Measurements from ENCODE around the gene PIEZO2. TPM values are rescaled to one million over a fixed set of nuclear protein-coding genes. Genes with fewer than 3 reads are reported as not detected.

PIEZO2 gene
- total RNA-seq, 3 donors from 2014 or later, result 1.9 to 26.2 (median 11.4) TPM

DNA sequence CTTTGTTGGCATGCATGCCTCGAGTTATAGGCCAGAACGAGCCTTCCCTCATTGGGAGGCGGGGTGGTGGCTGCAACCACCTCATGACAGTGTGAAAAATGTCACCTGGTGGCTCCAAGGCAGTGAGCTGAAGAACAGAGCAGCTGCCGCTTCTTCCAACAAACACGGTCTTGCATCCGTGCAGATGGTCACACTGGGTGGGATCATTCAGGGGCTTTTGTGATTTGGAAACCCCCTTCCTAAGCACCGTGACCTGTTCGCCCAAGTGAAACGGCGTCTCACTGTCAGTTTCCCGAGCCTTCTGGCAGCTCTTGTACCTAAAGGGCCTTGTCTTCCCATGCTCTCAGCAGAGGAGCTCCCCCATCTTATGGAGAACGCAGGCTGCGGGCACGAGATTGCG, 463.9 kb downstream of the PIEZO2 start:
- no peak overlapping the region for H3K4me3 ChIP-seq
- DNase-seq (ENCODE audit: low spot score in 2 of 2), result no peak
- no peaks in the 10 kb centered on the region for H3K36me3 ChIP-seq
- no peak overlapping the region for H3K27ac ChIP-seq
- no peaks in the 10 kb centered on the region for H3K27me3 ChIP-seq
- intact Hi-C loops (cut with DNase I; ENCODE audit: low total_unique reads), result no loop called here
- H3K4me1 ChIP-seq, result no peaks in the 10 kb centered on the region
- no peak for TF ChIP-seq POLR2AphosphoS5 (IDR thresholded peaks at IDR 0.05)
- TF ChIP-seq POLR2A (IDR thresholded peaks at IDR 0.05), result no peak
- H3K9me3 ChIP-seq, result no peaks in the 10 kb centered on the region

DNA sequence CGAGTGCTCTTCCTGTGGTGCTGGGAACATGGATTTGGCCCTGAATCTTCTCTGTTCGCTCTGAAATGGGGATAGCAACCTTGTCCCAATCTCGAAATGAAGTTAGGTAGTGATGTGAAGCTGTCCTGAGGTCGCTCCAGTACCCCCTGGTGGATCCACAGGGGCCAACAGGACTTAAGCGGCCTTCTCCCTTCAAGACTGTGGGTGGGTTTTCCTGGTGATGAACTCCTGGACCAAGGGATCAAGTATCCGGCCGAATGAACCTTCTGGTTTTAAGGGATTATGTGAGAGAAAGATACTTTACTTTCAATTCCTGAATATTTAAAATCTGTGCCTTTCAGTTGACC, 467.0 kb downstream of the PIEZO2 start:
- H3K27me3 ChIP-seq, result no peaks in the 10 kb centered on the region
- H3K27ac ChIP-seq, result no peak overlapping the region
- H3K4me3 ChIP-seq, result no peak overlapping the region
- TF ChIP-seq POLR2A (IDR thresholded peaks at IDR 0.05), result no peak
- TF ChIP-seq, protein P1, sequence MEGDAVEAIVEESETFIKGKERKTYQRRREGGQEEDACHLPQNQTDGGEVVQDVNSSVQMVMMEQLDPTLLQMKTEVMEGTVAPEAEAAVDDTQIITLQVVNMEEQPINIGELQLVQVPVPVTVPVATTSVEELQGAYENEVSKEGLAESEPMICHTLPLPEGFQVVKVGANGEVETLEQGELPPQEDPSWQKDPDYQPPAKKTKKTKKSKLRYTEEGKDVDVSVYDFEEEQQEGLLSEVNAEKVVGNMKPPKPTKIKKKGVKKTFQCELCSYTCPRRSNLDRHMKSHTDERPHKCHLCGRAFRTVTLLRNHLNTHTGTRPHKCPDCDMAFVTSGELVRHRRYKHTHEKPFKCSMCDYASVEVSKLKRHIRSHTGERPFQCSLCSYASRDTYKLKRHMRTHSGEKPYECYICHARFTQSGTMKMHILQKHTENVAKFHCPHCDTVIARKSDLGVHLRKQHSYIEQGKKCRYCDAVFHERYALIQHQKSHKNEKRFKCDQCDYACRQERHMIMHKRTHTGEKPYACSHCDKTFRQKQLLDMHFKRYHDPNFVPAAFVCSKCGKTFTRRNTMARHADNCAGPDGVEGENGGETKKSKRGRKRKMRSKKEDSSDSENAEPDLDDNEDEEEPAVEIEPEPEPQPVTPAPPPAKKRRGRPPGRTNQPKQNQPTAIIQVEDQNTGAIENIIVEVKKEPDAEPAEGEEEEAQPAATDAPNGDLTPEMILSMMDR (IDR thresholded peaks at IDR 0.05), result no peak
- no peak for TF ChIP-seq POLR2AphosphoS5 (IDR thresholded peaks at IDR 0.05)
- H3K4me1 ChIP-seq, result no peaks in the 10 kb centered on the region
- intact Hi-C loops (cut with DNase I; ENCODE audit: low total_unique reads), result no loop called here
- H3K36me3 ChIP-seq, result no peaks in the 10 kb centered on the region
- DNase-seq (ENCODE audit: low spot score in 2 of 2), result no peak
- no peaks in the 10 kb centered on the region for H3K9me3 ChIP-seq

DNA sequence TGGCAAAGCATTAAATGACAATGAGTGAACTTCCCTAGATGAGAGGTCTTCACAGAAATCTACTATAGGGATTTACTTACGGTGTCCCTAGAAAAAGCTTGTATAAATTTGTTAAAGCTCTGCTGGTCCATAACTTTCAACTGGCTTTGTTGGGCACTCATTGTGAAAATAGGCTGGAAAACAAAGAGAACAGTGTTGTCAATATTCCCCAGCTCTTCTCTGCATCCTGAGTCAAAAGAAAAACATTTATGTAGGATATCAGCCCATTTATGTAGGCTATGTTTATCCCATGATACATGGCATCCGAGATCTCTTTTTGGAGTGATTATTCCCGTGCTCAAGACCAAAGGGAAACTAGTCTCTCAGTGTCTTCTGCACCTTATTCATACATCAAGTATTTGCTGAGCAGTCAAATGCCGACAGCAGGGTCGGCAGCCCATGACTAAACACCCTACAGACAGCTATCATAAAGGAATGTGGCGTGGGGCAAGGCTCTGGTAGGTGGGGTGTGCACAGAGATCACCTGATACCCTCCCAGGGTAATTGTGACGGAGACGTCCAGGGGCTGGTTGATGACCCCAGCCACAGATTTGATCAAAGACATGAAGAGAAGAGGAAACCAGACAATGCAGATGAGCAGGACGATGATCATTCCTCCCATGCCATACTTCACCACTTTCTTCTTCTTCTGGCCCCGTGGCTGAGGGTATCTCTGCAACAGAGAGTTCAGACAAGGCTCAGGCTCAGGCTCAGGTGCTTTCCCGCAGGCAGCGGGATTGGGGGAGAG, 467.6 kb downstream of the PIEZO2 start:
- TF ChIP-seq POLR2A (IDR thresholded peaks at IDR 0.05) (no peak), POLR2AphosphoS5 (IDR thresholded peaks at IDR 0.05) (no peak)
- TF ChIP-seq, protein P1 (IDR thresholded peaks at IDR 0.05), result no peak
- Histone ChIP-seq H3K9me3 (no peaks in the 10 kb centered on the region), H3K4me3 (no peak overlapping the region), H3K36me3 (no peaks in the 10 kb centered on the region), H3K27ac (no peak overlapping the region), H3K27me3 (no peaks in the 10 kb centered on the region), H3K4me1 (no peaks in the 10 kb centered on the region)
- intact Hi-C loops (cut with DNase I; ENCODE audit: low total_unique reads), result no loop called here
- DNase-seq (ENCODE audit: low spot score in 2 of 2), result no peak

DNA sequence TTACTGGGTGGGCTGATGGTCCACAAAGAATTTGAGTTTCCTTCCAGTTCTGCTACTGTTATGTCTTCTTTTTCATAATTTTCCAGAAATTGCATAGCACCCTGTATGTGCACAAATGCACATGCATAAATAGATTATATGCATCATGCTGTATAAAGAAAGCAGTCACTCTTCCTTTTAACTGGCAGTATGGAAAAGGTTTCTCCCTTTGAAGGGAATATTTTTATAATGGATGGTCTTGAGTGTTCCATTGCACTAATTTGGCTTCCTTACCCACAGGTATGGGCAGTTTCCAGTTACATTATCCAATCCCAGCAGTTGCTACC, 469.1 kb downstream of the PIEZO2 start:
- Histone ChIP-seq H3K4me3 (no peak overlapping the region), H3K27me3 (no peaks in the 10 kb centered on the region), H3K4me1 (no peaks in the 10 kb centered on the region), H3K27ac (no peak overlapping the region), H3K9me3 (no peaks in the 10 kb centered on the region), H3K36me3 (no peaks in the 10 kb centered on the region)
- TF ChIP-seq POLR2AphosphoS5 (IDR thresholded peaks at IDR 0.05) (no peak), POLR2A (IDR thresholded peaks at IDR 0.05) (no peak)
- TF ChIP-seq, protein P1 (IDR thresholded peaks at IDR 0.05), result no peak
- no peak for DNase-seq (ENCODE audit: low spot score in 2 of 2)
- intact Hi-C loops (cut with DNase I; ENCODE audit: low total_unique reads), result no loop called here

DNA sequence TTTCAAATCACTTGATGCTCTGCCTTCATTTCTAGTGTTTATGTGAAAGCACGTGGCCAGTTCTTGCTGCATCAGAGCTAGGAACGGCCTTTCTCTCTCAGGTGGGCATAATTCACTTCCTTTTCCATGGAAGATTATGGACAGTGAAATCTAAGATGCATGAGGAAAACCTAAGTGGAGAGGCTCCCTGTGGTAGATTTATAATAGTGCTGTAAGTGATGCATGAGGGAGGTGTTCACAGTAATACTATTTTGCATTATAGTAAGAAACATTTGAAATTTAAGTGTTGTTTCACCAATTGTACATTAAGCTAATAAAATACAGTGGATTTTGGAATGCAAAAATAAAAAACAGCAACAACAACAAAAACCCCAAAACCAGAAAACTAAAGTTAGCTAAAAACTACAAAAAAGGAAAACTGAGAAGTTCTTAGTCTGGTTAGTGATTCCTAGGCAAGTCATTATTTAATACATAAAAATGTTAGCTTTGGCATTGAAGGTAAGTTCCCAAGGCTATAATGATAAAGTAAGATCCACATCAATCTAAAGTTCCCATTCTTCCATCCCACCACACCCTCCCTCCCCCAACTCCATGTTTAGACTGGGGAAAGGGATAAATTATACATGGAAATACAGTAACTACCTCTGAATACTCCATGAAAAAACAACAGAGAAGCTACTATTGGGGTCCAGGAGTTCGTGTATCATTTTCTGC, 469.7 kb downstream of the PIEZO2 start:
- Histone ChIP-seq H3K27me3 (no peaks in the 10 kb centered on the region), H3K36me3 (no peaks in the 10 kb centered on the region), H3K4me3 (no peak overlapping the region), H3K4me1 (no peaks in the 10 kb centered on the region), H3K9me3 (no peaks in the 10 kb centered on the region), H3K27ac (no peak overlapping the region)
- TF ChIP-seq POLR2AphosphoS5 (IDR thresholded peaks at IDR 0.05) (no peak), POLR2A (IDR thresholded peaks at IDR 0.05) (no peak)
- TF ChIP-seq, protein P1 (IDR thresholded peaks at IDR 0.05), result no peak
- intact Hi-C loops (cut with DNase I; ENCODE audit: low total_unique reads), result no loop called here
- DNase-seq (ENCODE audit: low spot score in 2 of 2), result no peak

Data from breast epithelium (tissue), 4 donors.